Thoracic aorta (tissue), 2 donors: ENCODE results near the gene TLR9. TPM values are rescaled to one million over a fixed set of nuclear protein-coding genes. Genes with fewer than 3 reads are reported as not detected.

ENCODE experiments used
- ATAC-seq: fragments of 150-250 bp; one replicate; pipeline ENCODE4 v1.8.0; 2017; ENCODE audit warnings: low read depth; ENCODE audit not compliant: insufficient number of reproducible peaks, low FRiP score
- DNase-seq: peaks from one replicate; pipeline ENCODE4 v3.0.0-alpha.2; 2020; ENCODE audit warnings: low spot score
- H3K27ac ChIP-seq, 2 donors: fragments of 200-600 bp; sonication (generic); 1 replicate in 1 of 2; 2 replicates in 1 of 2; pipeline ENCODE4 v1.5.1; 2016; ENCODE audit warnings: mild to moderate bottlenecking in 2 of 2, moderate library complexity in 2 of 2
- H3K27me3 ChIP-seq: fragments of 200-600 bp; sonication (generic); replicated peaks from 2 replicates; pipeline ENCODE4 v1.6.0; 2016; ENCODE audit warnings: mild to moderate bottlenecking; ENCODE audit not compliant: insufficient read depth
- H3K36me3 ChIP-seq: fragments of 200-600 bp; sonication (generic); one replicate; pipeline ENCODE4 v1.5.1; 2016
- H3K4me1 ChIP-seq, 2 donors: fragments of 200-600 bp; sonication (generic); 1 replicate in 1 of 2; 2 replicates in 1 of 2; pipeline versions ENCODE4 v1.5.1 to v1.6.0; 2016; ENCODE audit warnings: low read depth in 2 of 2, mild to moderate bottlenecking in 1 of 2; ENCODE audit not compliant: control insufficient read depth in 1 of 2
- H3K4me3 ChIP-seq: fragments of 200-600 bp; sonication (generic); 2 replicates; pipeline ENCODE4 v1.5.1; 2016; ENCODE audit warnings: mild to moderate bottlenecking
- H3K9me3 ChIP-seq: fragments of 200-600 bp; sonication (generic); 2 replicates; pipeline ENCODE4 v1.5.1; 2016
- total RNA-seq, 2 donors: library from RNA; depleted of rRNA; stranded (reverse); fragments of >200 nt; gene quantifications; one replicate each; pipeline versions ENCODE4 v1.1.0 to v1.2.3, GENCODE V29; 2016
- TF ChIP-seq, protein P1 (sequence below): fragments of 200-600 bp; sonication (generic); IDR thresholded peaks from one replicate; pipeline ENCODE4 v1.5.1; 2019; ENCODE audit warnings: antibody characterized with exemption

The TLR9 gene
- total RNA-seq, 2 donors from 2014 or later, result not detected

DNA sequence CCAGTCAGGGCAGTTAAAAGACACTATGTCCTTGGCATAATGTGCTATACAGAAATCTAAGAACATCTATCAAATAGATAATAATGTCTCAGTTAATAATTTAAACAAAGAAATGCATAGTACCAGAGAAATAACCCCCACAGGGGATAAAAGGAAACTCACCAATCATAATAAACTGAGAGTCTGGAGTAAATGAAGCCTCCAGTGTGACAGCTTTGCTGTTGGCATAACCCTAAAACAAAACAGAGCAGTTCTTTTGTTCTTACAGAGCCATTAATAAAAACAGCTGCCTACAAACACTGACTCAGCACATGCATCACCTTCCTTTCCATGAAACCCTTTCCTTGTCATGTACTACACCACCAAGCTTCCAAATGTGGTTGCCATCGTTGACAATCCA, 33.6 kb upstream of the TLR9 start:
- Histone ChIP-seq H3K27ac (no peak overlapping the region), H3K27me3 (no peaks in the 10 kb centered on the region), H3K36me3 (peaks cover 81% of the 10 kb centered on the region), H3K4me1 (no peaks in the 10 kb centered on the region), H3K9me3 (no peaks in the 10 kb centered on the region), H3K4me3 (no peak overlapping the region)
- DNase-seq (no peak), ATAC-seq (no peak)
- TF ChIP-seq, protein P1, sequence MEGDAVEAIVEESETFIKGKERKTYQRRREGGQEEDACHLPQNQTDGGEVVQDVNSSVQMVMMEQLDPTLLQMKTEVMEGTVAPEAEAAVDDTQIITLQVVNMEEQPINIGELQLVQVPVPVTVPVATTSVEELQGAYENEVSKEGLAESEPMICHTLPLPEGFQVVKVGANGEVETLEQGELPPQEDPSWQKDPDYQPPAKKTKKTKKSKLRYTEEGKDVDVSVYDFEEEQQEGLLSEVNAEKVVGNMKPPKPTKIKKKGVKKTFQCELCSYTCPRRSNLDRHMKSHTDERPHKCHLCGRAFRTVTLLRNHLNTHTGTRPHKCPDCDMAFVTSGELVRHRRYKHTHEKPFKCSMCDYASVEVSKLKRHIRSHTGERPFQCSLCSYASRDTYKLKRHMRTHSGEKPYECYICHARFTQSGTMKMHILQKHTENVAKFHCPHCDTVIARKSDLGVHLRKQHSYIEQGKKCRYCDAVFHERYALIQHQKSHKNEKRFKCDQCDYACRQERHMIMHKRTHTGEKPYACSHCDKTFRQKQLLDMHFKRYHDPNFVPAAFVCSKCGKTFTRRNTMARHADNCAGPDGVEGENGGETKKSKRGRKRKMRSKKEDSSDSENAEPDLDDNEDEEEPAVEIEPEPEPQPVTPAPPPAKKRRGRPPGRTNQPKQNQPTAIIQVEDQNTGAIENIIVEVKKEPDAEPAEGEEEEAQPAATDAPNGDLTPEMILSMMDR, result no peak

GRCh38 chr3:52257911-52258310, 32.5 kb upstream of the TLR9 start:
- Histone ChIP-seq H3K4me1 (no peaks in the 10 kb centered on the region), H3K36me3 (peaks cover 75% of the 10 kb centered on the region), H3K4me3 (no peak overlapping the region), H3K27ac (no peak overlapping the region), H3K27me3 (no peaks in the 10 kb centered on the region), H3K9me3 (no peaks in the 10 kb centered on the region)
- no peak for DNase-seq
- TF ChIP-seq, protein P1, result no peak
- no peak for ATAC-seq

DNA sequence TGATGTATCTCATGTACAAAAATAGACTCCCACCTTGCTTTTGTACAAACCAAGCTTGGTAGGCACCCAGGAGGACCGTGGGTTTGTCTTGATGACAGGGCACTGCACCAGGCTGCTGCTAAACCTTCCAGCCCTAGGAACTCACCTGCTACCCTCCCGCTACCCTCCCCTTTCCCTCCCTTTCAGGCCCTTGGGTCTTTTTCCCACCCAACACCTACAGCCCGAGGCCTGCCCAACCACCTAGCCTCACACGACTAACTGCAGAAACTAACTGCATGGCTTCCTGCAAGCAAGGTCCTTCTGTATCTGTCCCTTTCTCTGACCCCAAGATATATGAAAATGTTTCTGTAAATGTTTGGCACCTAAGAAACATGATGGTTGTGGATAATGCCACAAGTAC, 31.2 kb upstream of the TLR9 start:
- no peak overlapping the region for H3K27ac ChIP-seq
- H3K27me3 ChIP-seq, result no peaks in the 10 kb centered on the region
- H3K4me3 ChIP-seq, result no peak overlapping the region
- H3K36me3 ChIP-seq, result peaks cover 68% of the 10 kb centered on the region
- TF ChIP-seq, protein P1, result no peak
- H3K9me3 ChIP-seq, result no peaks in the 10 kb centered on the region
- DNase-seq, result no peak
- H3K4me1 ChIP-seq, result no peaks in the 10 kb centered on the region
- ATAC-seq, result no peak

DNA sequence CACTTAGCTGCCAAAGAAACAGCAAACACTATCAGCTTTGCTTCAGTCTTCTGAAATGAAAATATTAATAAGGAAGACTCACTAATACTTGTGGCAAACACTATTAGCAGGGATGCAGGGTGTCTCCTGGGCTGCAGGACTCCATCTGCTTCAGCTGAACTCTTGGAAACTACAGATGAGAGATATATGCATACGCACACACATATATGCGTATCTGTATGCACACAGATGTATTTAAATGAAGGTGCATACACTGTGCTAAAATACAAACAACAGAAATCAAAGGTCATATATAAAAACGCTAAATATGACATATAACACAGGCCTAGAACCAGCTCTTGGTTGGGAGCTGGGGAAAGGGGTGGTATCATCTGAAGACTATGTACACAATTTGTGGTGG, 30.7 kb upstream of the TLR9 start:
- H3K27ac ChIP-seq, result no peak overlapping the region
- TF ChIP-seq, protein P1, result no peak
- H3K4me1 ChIP-seq, result no peaks in the 10 kb centered on the region
- no peak for ATAC-seq
- no peak overlapping the region for H3K4me3 ChIP-seq
- H3K36me3 ChIP-seq, result peaks cover 67% of the 10 kb centered on the region
- no peaks in the 10 kb centered on the region for H3K9me3 ChIP-seq
- no peaks in the 10 kb centered on the region for H3K27me3 ChIP-seq
- no peak for DNase-seq

- TF ChIP-seq, protein P1, result no peak
- Histone ChIP-seq H3K4me1 (no peaks in the 10 kb centered on the region), H3K27ac (no peak overlapping the region), H3K27me3 (no peaks in the 10 kb centered on the region), H3K4me3 (no peak overlapping the region), H3K9me3 (no peaks in the 10 kb centered on the region), H3K36me3 (peaks cover 57% of the 10 kb centered on the region)
- DNase-seq (no peak), ATAC-seq (no peak)
These were observed 29.2 kb upstream of the TLR9 start for GRCh38 chr3:52254608-52255007.
